VCaP (cell line): ENCODE measurements around the gene MYZAP.

Experiments
- H3K27ac ChIP-seq: fragments of 450-650 bp; 2 replicates; pipeline ENCODE4 v1.5.1; 2017
- CTCF ChIP-seq: fragments of 450-650 bp; conservative IDR thresholded peaks from 2 replicates; pipeline ENCODE4 v1.5.1; 2017; ENCODE audit warnings: mild to moderate bottlenecking, moderate library complexity

MYZAP gene

GRCh38 chr15:57619746-57620145 lies 28.0 kb downstream of the MYZAP start:
- no peak for TF ChIP-seq CTCF
- no peak overlapping the region for H3K27ac ChIP-seq

- no peak for TF ChIP-seq CTCF
- no peak overlapping the region for H3K27ac ChIP-seq
These were observed 33.0 kb downstream of the MYZAP start for GRCh38 chr15:57624730-57625129.

- no peak for TF ChIP-seq CTCF
- no peak overlapping the region for H3K27ac ChIP-seq
These were observed 34.2 kb downstream of the MYZAP start for GRCh38 chr15:57625703-57626448.

GRCh38 chr15:57626713-57627440 lies 35.2 kb downstream of the MYZAP start:
- TF ChIP-seq CTCF: no peak
- no peak overlapping the region for H3K27ac ChIP-seq

- H3K27ac ChIP-seq: no peak overlapping the region
- no peak for TF ChIP-seq CTCF
These were observed 39.8 kb downstream of the MYZAP start for GRCh38 chr15:57631386-57632110.

GRCh38 chr15:57634290-57634689 lies 42.6 kb downstream of the MYZAP start:
- peak overlapping the region; percentile 79; the same call in 1 of the 2 replicates for H3K27ac ChIP-seq
- no peak for TF ChIP-seq CTCF

- TF ChIP-seq CTCF: peak; percentile 38
- H3K27ac ChIP-seq: peak overlapping the region; percentile 79
These were observed 43.7 kb downstream of the MYZAP start for GRCh38 chr15:57635300-57635909.
